Measurements from ENCODE around the gene FADS6.

FADS6 gene

DNA sequence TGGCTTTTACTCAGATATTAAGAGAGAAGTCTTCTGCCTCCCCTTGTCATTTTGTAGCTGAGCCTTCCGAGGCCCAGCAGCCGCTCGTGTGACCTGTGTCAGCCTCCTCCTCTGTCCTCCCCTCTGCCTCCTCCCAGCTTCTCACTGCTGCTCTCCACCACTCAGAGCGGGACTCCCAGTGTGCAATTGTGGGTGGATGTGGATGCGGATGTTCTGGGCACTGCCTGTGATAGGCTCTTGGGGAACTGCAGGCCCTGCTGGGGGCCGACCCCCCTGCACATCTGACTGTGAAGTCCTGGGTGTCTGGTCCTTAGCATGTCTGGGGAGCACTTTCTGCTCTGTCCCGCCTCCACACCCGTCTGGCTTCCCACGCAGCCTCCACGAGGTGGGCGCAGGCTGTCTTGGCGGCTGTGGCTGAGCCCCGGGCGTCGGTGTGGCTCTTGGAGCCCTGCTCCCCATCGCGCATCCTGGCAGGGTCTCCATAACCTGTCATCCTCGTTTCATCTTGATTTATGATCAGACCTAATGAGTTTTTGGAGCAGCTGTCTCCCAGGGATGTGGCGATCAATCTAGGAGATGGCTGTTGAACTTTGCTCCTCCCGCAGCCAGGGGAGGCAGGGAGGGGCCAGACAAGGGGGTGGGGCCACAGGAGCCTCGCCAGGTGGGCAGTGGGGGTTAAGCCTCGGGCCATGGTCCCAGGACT, 61.8 kb downstream of the FADS6 start:
- no peak for DNase-seq (ENCODE audit: low read depth)
- TF ChIP-seq, protein P1, sequence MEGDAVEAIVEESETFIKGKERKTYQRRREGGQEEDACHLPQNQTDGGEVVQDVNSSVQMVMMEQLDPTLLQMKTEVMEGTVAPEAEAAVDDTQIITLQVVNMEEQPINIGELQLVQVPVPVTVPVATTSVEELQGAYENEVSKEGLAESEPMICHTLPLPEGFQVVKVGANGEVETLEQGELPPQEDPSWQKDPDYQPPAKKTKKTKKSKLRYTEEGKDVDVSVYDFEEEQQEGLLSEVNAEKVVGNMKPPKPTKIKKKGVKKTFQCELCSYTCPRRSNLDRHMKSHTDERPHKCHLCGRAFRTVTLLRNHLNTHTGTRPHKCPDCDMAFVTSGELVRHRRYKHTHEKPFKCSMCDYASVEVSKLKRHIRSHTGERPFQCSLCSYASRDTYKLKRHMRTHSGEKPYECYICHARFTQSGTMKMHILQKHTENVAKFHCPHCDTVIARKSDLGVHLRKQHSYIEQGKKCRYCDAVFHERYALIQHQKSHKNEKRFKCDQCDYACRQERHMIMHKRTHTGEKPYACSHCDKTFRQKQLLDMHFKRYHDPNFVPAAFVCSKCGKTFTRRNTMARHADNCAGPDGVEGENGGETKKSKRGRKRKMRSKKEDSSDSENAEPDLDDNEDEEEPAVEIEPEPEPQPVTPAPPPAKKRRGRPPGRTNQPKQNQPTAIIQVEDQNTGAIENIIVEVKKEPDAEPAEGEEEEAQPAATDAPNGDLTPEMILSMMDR (conservative IDR thresholded peaks at IDR 0.05; ENCODE audit: low read length), result no peak
- no peak overlapping the region for H3K4me3 ChIP-seq (ENCODE audit: low read length)

DNA sequence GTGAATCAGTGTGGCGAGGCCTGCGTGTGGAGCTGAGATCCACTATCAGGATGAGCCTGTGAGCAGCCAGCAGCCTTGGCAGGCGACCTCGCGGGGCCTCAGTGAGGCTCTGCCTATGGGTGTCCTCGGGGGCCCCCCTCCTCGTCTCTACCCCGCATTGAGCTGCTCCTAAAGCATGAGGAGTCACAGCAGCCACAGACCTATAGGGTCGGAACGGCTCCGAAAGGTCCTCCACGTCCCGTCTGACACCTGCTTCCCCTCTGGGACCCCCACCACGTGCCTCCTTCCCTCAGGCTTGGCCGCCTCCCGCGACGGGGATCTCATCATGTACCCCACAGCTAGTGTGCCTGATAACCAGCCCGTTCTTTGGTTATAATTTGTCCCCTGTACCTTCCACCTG, 62.6 kb downstream of the FADS6 start:
- no peak overlapping the region for H3K4me3 ChIP-seq (ENCODE audit: low read length)
- TF ChIP-seq, protein P1 (conservative IDR thresholded peaks at IDR 0.05; ENCODE audit: low read length), result no peak
- no peak for DNase-seq (ENCODE audit: low read depth)

DNA sequence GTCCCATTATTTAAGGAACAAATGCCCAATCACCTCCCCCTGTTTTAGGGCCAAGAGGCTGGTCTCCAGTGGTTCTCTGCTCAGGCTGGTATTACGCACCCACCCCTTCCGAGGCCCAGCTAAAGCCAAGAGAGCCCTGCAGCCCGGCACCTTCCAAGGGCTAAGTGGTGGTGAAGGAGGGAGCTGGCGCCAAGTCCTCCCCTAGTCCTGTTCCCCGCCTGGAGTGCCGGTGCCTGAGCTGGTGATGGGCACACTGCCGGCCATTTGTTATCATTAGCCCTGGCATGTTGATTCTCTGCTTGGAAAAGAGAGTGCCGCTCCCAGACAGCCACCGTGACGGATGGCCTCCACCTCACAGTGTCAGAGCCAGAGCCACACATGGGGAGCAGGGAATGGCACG, 65.6 kb downstream of the FADS6 start:
- no peak for DNase-seq (ENCODE audit: low read depth)
- TF ChIP-seq, protein P1 (conservative IDR thresholded peaks at IDR 0.05; ENCODE audit: low read length), result no peak
- H3K4me3 ChIP-seq (ENCODE audit: low read length), result no peak overlapping the region
